HepG2 (cell line): ENCODE measurements around the gene PLEKHA8. TPM values are rescaled to one million over a fixed set of nuclear protein-coding genes. Genes with fewer than 3 reads are reported as not detected.

Source experiments
- ATAC-seq: fragments of 200-7000 bp; cut with Tn5 transposase; 3 replicates; pipeline ENCODE4 v1.9.1; 2020; ENCODE audit warnings: mild to moderate bottlenecking, moderate library complexity
- BruUV-seq: library from RNA; stranded (reverse); fragments of 400-500 nt; replicated peaks from 2 replicates; lab custom pipeline; 2021; lab: Mats Ljungman, UMichigan
- CTCF ChIA-PET: fragments of 300-600 bp; formaldehyde crosslinking; extraction: SDS; loops from one replicate; lab custom pipeline; 2021; ENCODE audit warnings: low total read pairs, inconsistent platforms, low intra/inter-chr PET ratio; lab: Yijun Ruan, JAX
- POLR2A ChIA-PET: fragments of 350-600 bp; sonication (Branson Sonifier 250); formaldehyde crosslinking; loops from one replicate; lab custom pipeline; 2020; ENCODE audit warnings: antibody characterized with exemption, inconsistent platforms; lab: Yijun Ruan, JAX
- DNase-seq: peaks from one replicate; pipeline ENCODE4 v3.0.0-alpha.2; 2015; ENCODE audit warnings: low spot score
- FAIRE-seq: peaks from 3 replicates; lab custom pipeline; 2011; peaks lifted over from hg19 to GRCh38; lab: Jason Lieb, UNC
- H2AFZ ChIP-seq: one replicate; pipeline ENCODE4 v1.6.1; 2011; ENCODE audit warnings: low read length, inconsistent platforms
- H3K27ac ChIP-seq: fragments of 300-600 bp; 3 replicates; pipeline ENCODE4 v1.8.0; 2011; ENCODE audit warnings: mixed run types, mild to moderate bottlenecking, mixed read lengths, low read length, inconsistent platforms; ENCODE audit not compliant: insufficient read depth; ENCODE audit errors: extremely low read length
- H3K27me3 ChIP-seq, 2 experiments: fragments of 200-600 bp in 1 of 2; 2 replicates in 1 of 2; 3 replicates in 1 of 2; pipeline versions ENCODE4 v1.6.0 to v1.8.0; 2011; ENCODE audit warnings: low read length in 2 of 2, mild to moderate bottlenecking in 2 of 2, moderate library complexity in 2 of 2, inconsistent platforms in 1 of 2; ENCODE audit not compliant: insufficient read depth in 2 of 2, control insufficient read depth in 1 of 2
- H3K36me3 ChIP-seq, 2 experiments: fragments of 200-600 bp in 1 of 2; replicated peaks in 1 of 2; 2 replicates in 1 of 2; 3 replicates in 1 of 2; pipeline versions ENCODE4 v1.5.1 to v1.8.0; 2011; ENCODE audit warnings: low read length in 2 of 2, inconsistent platforms in 1 of 2; ENCODE audit not compliant: insufficient read depth in 2 of 2, control insufficient read depth in 1 of 2
- H3K4me1 ChIP-seq: 2 replicates; pipeline ENCODE4 v1.5.1; 2012; ENCODE audit warnings: low read length, inconsistent platforms; ENCODE audit not compliant: insufficient read depth
- H3K4me2 ChIP-seq: 2 replicates; pipeline ENCODE4 v1.6.0; 2011; ENCODE audit warnings: low read depth, low read length, inconsistent platforms
- H3K4me3 ChIP-seq, 3 experiments: fragments of 200-600 bp in 1 of 3; sonication (generic), shearing (Covaris generic) in 1 of 3; replicated peaks in 1 of 3; 2 replicates each; pipeline ENCODE4 v1.5.1; 2011 to 2016; ENCODE audit warnings: low read length in 3 of 3, inconsistent platforms in 2 of 3, low read depth in 2 of 3, mild to moderate bottlenecking in 2 of 3, control low read depth in 1 of 3, mixed read lengths in 1 of 3; ENCODE audit not compliant: insufficient read depth in 1 of 3
- H3K79me2 ChIP-seq: one replicate; pipeline ENCODE4 v1.6.1; 2011; ENCODE audit warnings: low read length, inconsistent platforms; ENCODE audit not compliant: insufficient read depth
- H3K9ac ChIP-seq: 2 replicates; pipeline ENCODE4 v1.6.0; 2011; ENCODE audit warnings: mild to moderate bottlenecking, low read depth, low read length, inconsistent platforms; ENCODE audit not compliant: insufficient read depth
- H3K9me3 ChIP-seq: 2 replicates; pipeline ENCODE4 v1.5.1; 2012; ENCODE audit warnings: mild to moderate bottlenecking, low read length
- H4K20me1 ChIP-seq: 2 replicates; pipeline ENCODE4 v1.6.0; 2011; ENCODE audit warnings: inconsistent platforms, mild to moderate bottlenecking, low read length, moderate library complexity; ENCODE audit not compliant: insufficient read depth
- DZIP1 ChIP-seq: sonication (generic); formaldehyde crosslinking; IDR thresholded peaks from 2 replicates; pipeline ENCODE4 v1.5.0; 2020; ENCODE audit warnings: mild to moderate bottlenecking, missing genetic modification reagents
- FOXM1 ChIP-seq: sonication (generic); formaldehyde crosslinking; IDR thresholded peaks from 2 replicates; pipeline ENCODE4 v1.5.0; 2020; ENCODE audit warnings: missing genetic modification reagents
- HBP1 ChIP-seq: IDR thresholded peaks from 2 replicates; pipeline ENCODE4 v1.6.1; 2016; ENCODE audit warnings: low read depth, control low read depth
- MAFF ChIP-seq: IDR thresholded peaks from 2 replicates; pipeline ENCODE4 v1.6.1; 2011; ENCODE audit warnings: low read depth, low read length, improper control_type of control experiment
- MAFK ChIP-seq, 2 experiments: IDR thresholded peaks in 1 of 2; conservative IDR thresholded peaks in 1 of 2; 2 replicates each; pipeline ENCODE4 v1.6.1; 2011; ENCODE audit warnings: improper control_type of control experiment in 2 of 2, low read length in 2 of 2
- PAXIP1 ChIP-seq: sonication (generic); formaldehyde crosslinking; conservative IDR thresholded peaks from 2 replicates; pipeline ENCODE4 v1.4.0; 2020; ENCODE audit warnings: mild to moderate bottlenecking, missing genetic modification reagents, moderate library complexity
- STAT5B ChIP-seq: sonication (generic); formaldehyde crosslinking; IDR thresholded peaks from 2 replicates; pipeline ENCODE4 v1.4.0; 2020; ENCODE audit warnings: missing genetic modification reagents
- TMF1 ChIP-seq: sonication (generic); formaldehyde crosslinking; IDR thresholded peaks from 2 replicates; pipeline ENCODE4 v1.8.1; 2022; ENCODE audit warnings: low read depth, missing genetic modification reagents
- ZBTB49 ChIP-seq: sonication (generic); formaldehyde crosslinking; IDR thresholded peaks from 2 replicates; pipeline ENCODE4 v1.4.0; 2020; ENCODE audit warnings: missing genetic modification reagents, borderline replicate concordance
- ZFY ChIP-seq: sonication (generic); formaldehyde crosslinking; IDR thresholded peaks from 2 replicates; pipeline ENCODE4 v1.4.0; 2020; ENCODE audit warnings: missing genetic modification reagents
- ZFYVE20 ChIP-seq: sonication (generic); formaldehyde crosslinking; IDR thresholded peaks from 2 replicates; pipeline ENCODE4 v1.8.0; 2023; ENCODE audit warnings: low read depth, mild to moderate bottlenecking, moderate library complexity, missing genetic modification reagents, borderline replicate concordance
- ZNF30 ChIP-seq: sonication (generic); formaldehyde crosslinking; IDR thresholded peaks from 2 replicates; pipeline ENCODE4 v1.5.0; 2020; ENCODE audit warnings: mild to moderate bottlenecking, missing genetic modification reagents
- ZNF616 ChIP-seq: sonication (generic); formaldehyde crosslinking; IDR thresholded peaks from 2 replicates; pipeline ENCODE4 v1.5.0; 2020; ENCODE audit warnings: low read depth, mild to moderate bottlenecking, missing genetic modification reagents
- ZNF75D ChIP-seq: sonication (generic); formaldehyde crosslinking; IDR thresholded peaks from 2 replicates; pipeline ENCODE4 v1.8.1; 2023; ENCODE audit warnings: missing genetic modification reagents, mild to moderate bottlenecking, borderline replicate concordance
- WGBS: methylation state at CpG from one replicate; pipeline ENCODE4 v1.1.6; 2017; ENCODE audit warnings: low lambda C conversion rate; 5-methylcytosine and 5-hydroxymethylcytosine counted together
- in situ Hi-C: cut with HindIII; loops from 2 replicates; pipeline ENCODE4 v1.10.0; 2017; ENCODE audit warnings: low pct_unique_long_range_greater_than_20kb; ENCODE audit not compliant: extremely low pct_ligation_motif_present
- intact Hi-C: fragments of 100-400 bp; cut with micrococcal nuclease; formaldehyde crosslinking; loops from one replicate; pipeline ENCODE4 v1.10.0; 2022; ENCODE audit not compliant: unreplicated experiment
- polyA plus RNA-seq, 8 experiments: library from polyadenylated mRNA; depleted of rRNA in 3 of 8; stranded (reverse) in 7 of 8; unstranded in 1 of 8; fragments of >200 nt; fragmentation: Illumina TruSeq in 4 of 8; extraction: Trizol in 4 of 8; gene quantifications; 2 replicates each; pipeline versions ENCODE4 v1.2.1 to v1.2.3, GENCODE V29; 2011 to 2016; ENCODE audit warnings: low read depth in 4 of 8, missing spikeins in 1 of 8, mixed read lengths in 1 of 8; ENCODE audit not compliant: insufficient read depth in 1 of 8
- total RNA-seq, 5 experiments: library from RNA; depleted of rRNA; stranded (reverse); fragments of >200 nt; fragmentation: Illumina TruSeq; extraction: Trizol; gene quantifications; 2 replicates each; pipeline ENCODE4 v1.2.3, GENCODE V29; 2016; ENCODE audit warnings: low read depth in 1 of 5

The PLEKHA8 gene
- total and polyA plus RNA-seq, 2 of the 13 experiments (the other 11 are each of a cell fraction or from before 2014, with no cell fraction given) = 12.5 to 26.4 TPM

- H3K36me3 ChIP-seq = peaks cover 9 to 41% of the 10 kb centered on the region in 2 experiments
- H4K20me1 ChIP-seq = no peaks in the 10 kb centered on the region
- H3K4me1 ChIP-seq = no peaks in the 10 kb centered on the region
- POLR2A ChIA-PET = no interaction called here
- DNase-seq (no peak), FAIRE-seq (no peak), ATAC-seq (no peak)
- BruUV-seq = no TSS peak
- H3K79me2 ChIP-seq = no peaks in the 10 kb centered on the region
- H3K9ac ChIP-seq = no peak overlapping the region
- intact Hi-C loops (no loop called here), in situ Hi-C loops (no loop called here)
- H3K9me3 ChIP-seq = no peaks in the 10 kb centered on the region
- 97% methylated on average over 2 of the region's 2 CpGs for WGBS
- no peak overlapping the region for H3K4me3 ChIP-seq
- no peak overlapping the region for H3K4me2 ChIP-seq
- no peak overlapping the region for H3K27ac ChIP-seq
- H3K27me3 ChIP-seq = no peaks in the 10 kb centered on the region
- CTCF ChIA-PET = no interaction called here
- TF ChIP-seq ZFYVE20 (CRISPR knock-in tag) = no peak
- TF ChIP-seq DZIP1 (CRISPR knock-in tag) = no peak
- TF ChIP-seq STAT5B (CRISPR knock-in tag) = no peak
- no peak for TF ChIP-seq ZNF616 (CRISPR knock-in tag)
- TF ChIP-seq PAXIP1 (CRISPR knock-in tag) = no peak
- TF ChIP-seq ZNF75D = no peak
- no peak for TF ChIP-seq HBP1 (CRISPR knock-in tag)
- TF ChIP-seq ZNF30 (CRISPR knock-in tag) = no peak
- TF ChIP-seq TMF1 (CRISPR knock-in tag) = no peak
- 0 out of 2 replicates have a peak, but pooled peaks have one; percentile 9 for TF ChIP-seq MAFF
- TF ChIP-seq ZBTB49 (CRISPR knock-in tag) = no peak
- TF ChIP-seq ZFY (CRISPR knock-in tag) = no peak
- TF ChIP-seq FOXM1 (CRISPR knock-in tag) = no peak
- peak; percentile 20 to 53; a peak in 2 of 4 replicates for TF ChIP-seq MAFK (conservative IDR thresholded peaks at IDR 0.05 in 1 of 2, IDR thresholded peaks at IDR 0.05 in 1 of 2; ENCODE audit: low read length in 2 of 2)
- no peak overlapping the region for H2AFZ ChIP-seq
Measured at GRCh38 chr7:30079880-30080279, 51.7 kb downstream of the PLEKHA8 start.
